Immature natural killer cell (primary cell): ENCODE data around the gene KCNJ13. TPM values are rescaled to one million over a fixed set of nuclear protein-coding genes. Genes with fewer than 3 reads are reported as not detected.
"Not testable (repeated sequence)": the region's sequence is repeated elsewhere in the genome, so short reads cannot be mapped to it uniquely, and the experiment has no call there.

ENCODE experiments used
- DNase-seq, 3 donors: peaks; one replicate each; pipeline ENCODE4 v3.0.0; 2022; ENCODE audit warnings: mixed read lengths in 1 of 3
- H3K27ac Mint-ChIP-seq, 6 donors: one replicate each; pipeline ENCODE4 v1.8.0; 2020; ENCODE audit warnings: mixed read lengths in 6 of 6, mild to moderate bottlenecking in 5 of 6, inconsistent platforms in 4 of 6, moderate library complexity in 3 of 6
- H3K27me3 Mint-ChIP-seq, 3 donors: one replicate each; pipeline ENCODE4 v1.8.0; 2020 to 2021; ENCODE audit warnings: low read depth in 3 of 3, mild to moderate bottlenecking in 3 of 3, mixed read lengths in 3 of 3, moderate library complexity in 3 of 3, inconsistent platforms in 1 of 3
- H3K36me3 Mint-ChIP-seq, 3 donors: one replicate each; pipeline ENCODE4 v1.8.0; 2020; ENCODE audit warnings: mixed read lengths in 3 of 3, inconsistent platforms in 2 of 3, mild to moderate bottlenecking in 2 of 3
- H3K4me1 Mint-ChIP-seq, 2 donors: one replicate each; pipeline ENCODE4 v1.8.0; 2020; ENCODE audit warnings: inconsistent platforms in 2 of 2, mild to moderate bottlenecking in 2 of 2, mixed read lengths in 2 of 2, moderate library complexity in 1 of 2
- H3K4me3 Mint-ChIP-seq, 5 donors: one replicate each; pipeline ENCODE4 v1.8.0; 2020; ENCODE audit warnings: mild to moderate bottlenecking in 5 of 5, mixed read lengths in 5 of 5, inconsistent platforms in 3 of 5, moderate library complexity in 3 of 5
- H3K9me3 Mint-ChIP-seq, 6 donors: one replicate each; pipeline ENCODE4 v1.8.0; 2020; ENCODE audit warnings: mild to moderate bottlenecking in 6 of 6, mixed read lengths in 6 of 6, inconsistent platforms in 4 of 6, moderate library complexity in 3 of 6
- polyA plus RNA-seq, 3 donors: library from polyadenylated mRNA; unstranded; fragments of 300-500 nt; fragmentation: Illumina TruSeq; gene quantifications; one replicate each; pipeline ENCODE4 v1.2.3, GENCODE V29; 2021

The KCNJ13 gene
- polyA plus RNA-seq, 3 donors from 2014 or later = 0.56 TPM; not detected in 2

DNA sequence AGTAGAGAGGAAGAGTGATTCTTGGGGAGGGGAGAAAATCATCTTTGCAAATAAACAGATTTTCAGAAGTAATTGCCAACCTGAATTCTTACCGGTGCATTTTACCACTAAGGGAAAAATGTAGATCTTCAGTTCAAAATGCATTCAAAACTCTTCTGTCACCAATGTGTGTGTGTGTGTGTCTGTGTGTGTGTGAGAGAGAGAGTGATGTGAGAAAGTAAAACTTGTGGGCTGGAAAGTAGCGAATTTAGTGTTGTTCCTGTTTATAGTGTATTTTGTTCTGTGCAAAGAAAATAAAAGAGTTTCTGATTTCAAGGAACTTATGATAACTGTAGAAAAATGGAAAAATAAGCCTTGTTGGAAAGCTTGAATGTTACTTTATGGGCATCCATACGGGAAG lies 27.0 kb downstream of the KCNJ13 start:
- H3K27me3 Mint-ChIP-seq = peaks cover 0 to 2% (median 0%) of the 10 kb centered on the region in 3 donors
- H3K9me3 Mint-ChIP-seq = no peaks in the 10 kb centered on the region
- no peak overlapping the region for H3K4me3 Mint-ChIP-seq
- DNase-seq = no peak
- peaks cover 18 to 33% (median 21%) of the 10 kb centered on the region in 3 donors for H3K36me3 Mint-ChIP-seq
- peaks cover 0 to 4% of the 10 kb centered on the region in 2 donors for H3K4me1 Mint-ChIP-seq
- peak overlapping the region in 2 of 6 donors; percentile 2 to 36 for H3K27ac Mint-ChIP-seq

DNA sequence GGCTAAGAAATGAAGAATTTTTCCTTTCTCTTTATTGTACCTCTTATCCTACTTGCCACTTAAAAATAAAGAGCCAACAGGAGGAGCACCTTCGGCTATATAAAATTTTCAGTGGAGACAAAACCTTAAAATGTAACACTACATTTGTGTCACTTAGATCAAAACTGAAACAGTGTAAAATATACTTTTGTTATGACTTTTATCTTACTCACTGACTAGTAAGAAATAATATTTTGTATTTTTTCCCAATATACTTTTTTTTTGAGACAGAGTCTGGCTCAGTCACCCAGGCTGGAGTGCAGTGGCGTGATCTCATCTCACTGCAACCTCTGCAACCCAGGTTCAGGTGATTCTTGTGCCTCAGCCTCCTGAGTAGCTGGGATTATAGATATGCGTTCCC lies 28.3 kb downstream of the KCNJ13 start:
- peak overlapping the region in 1 of 6 donors; percentile 43 for H3K27ac Mint-ChIP-seq
- peaks cover 0 to 2% (median 0%) of the 10 kb centered on the region in 3 donors for H3K27me3 Mint-ChIP-seq

DNA sequence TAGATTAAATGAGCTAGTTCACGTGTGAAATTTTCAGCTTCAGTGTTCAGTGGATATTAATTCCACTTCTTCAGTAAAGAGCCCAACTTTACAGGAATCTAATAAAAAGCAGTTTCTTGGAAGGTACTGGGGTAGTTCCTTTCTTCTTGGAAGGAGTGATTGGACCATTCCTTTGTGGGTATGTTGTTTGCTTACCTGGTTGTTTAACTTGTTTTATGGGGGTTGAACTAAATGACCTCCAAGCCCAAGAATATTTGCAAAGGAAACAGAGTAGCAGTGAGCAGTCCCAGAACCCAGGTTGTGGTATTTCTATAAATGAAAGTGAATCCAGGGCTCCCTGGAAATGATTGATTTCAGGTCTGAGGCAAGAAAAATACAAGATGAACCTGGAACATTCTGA lies 31.4 kb downstream of the KCNJ13 start:
- Mint-ChIP-seq H3K27me3 (peaks cover 0 to 2% (median 1%) of the 10 kb centered on the region in 3 donors), H3K4me3 (no peak overlapping the region), H3K27ac (no peak overlapping the region), H3K36me3 (peaks cover 7 to 19% (median 9%) of the 10 kb centered on the region in 3 donors), H3K9me3 (no peaks in the 10 kb centered on the region), H3K4me1 (peaks cover 15 to 24% of the 10 kb centered on the region in 2 donors)
- DNase-seq = no peak

More for the DNA sequence above, 28.3 kb downstream of the KCNJ13 start:
- Mint-ChIP-seq H3K9me3 (no peaks in the 10 kb centered on the region), H3K4me1 (peaks cover 0 to 4% of the 10 kb centered on the region in 2 donors), H3K36me3 (peaks cover 18 to 26% (median 21%) of the 10 kb centered on the region in 3 donors), H3K4me3 (no peak overlapping the region)
- DNase-seq = no peak

DNA sequence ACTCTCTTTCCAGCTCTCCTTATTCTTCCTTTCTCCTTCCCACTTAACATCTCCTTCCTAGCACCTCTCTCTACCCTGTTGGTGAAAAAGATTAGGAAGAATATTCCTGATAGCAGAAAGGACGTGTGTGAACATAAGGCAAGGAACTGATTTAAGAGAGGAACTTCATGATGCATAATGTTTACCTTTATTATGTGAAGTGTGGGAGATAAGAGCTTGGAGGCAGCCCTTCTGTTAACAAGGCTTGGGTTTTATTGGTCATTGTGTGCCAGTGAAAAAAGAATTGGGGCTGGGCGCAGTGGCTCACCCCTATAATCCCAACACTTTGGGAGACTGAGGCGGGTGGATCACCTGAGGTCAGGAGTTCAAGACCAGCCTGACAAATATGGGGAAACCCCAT lies 34.4 kb downstream of the KCNJ13 start:
- Mint-ChIP-seq H3K27ac (peak overlapping the region in 2 of 6 donors; percentile 27 to 46), H3K9me3 (no peaks in the 10 kb centered on the region), H3K36me3 (peaks cover 4 to 7% (median 4%) of the 10 kb centered on the region in 3 donors), H3K4me1 (peaks cover 15 to 27% of the 10 kb centered on the region in 2 donors), H3K27me3 (peaks cover 0 to 2% (median 1%) of the 10 kb centered on the region in 3 donors), H3K4me3 (no peak overlapping the region)
- no peak for DNase-seq

DNA sequence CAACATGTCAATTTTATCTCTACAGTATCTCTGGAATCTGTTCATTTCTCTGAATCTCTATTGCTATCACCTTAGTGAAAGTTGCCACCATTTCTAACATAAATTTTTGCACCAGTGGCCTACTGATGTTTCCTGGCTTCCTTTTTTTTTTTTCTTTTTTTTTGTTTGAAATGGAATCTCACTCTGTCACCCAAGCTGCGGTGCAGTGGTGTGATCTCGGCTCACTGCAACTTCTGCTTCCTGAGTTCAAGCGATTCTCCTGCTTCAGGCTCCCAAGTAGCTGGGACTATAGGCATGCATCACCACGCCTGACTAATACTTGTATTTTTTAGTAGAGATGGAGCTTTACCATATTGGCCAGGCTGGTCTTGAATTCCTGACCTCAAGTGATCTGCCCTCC lies 35.1 kb downstream of the KCNJ13 start:
- DNase-seq = peak in 1 of 3 donors; percentile 8
- H3K27ac Mint-ChIP-seq = peak overlapping the region in 2 of 6 donors; percentile 27 to 46
- peaks cover 0 to 2% (median 1%) of the 10 kb centered on the region in 3 donors for H3K27me3 Mint-ChIP-seq
- peak overlapping the region in 1 of 5 donors; percentile 2 for H3K4me3 Mint-ChIP-seq
- no peaks in the 10 kb centered on the region for H3K9me3 Mint-ChIP-seq
- peaks cover 15 to 27% of the 10 kb centered on the region in 2 donors for H3K4me1 Mint-ChIP-seq
- H3K36me3 Mint-ChIP-seq = peaks cover 4 to 8% (median 4%) of the 10 kb centered on the region in 3 donors

DNA sequence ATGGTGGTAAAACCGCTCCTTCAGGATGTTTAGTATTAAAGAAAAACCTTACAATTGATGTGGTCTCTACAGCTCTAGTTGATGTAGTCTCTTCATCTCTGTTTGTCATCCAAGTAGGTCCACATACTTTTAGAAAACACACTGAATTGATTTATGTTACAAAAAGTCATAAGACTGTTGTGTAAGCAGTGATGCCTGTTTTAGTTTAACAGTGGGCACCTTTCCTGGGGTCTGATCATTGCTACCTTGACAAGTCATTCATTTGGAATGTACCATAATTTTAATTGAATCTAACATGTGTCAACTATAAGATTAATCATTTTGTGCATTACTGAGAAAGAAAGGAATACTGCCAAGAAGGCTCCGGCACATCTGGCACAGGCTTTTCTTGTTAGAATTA lies 44.9 kb downstream of the KCNJ13 start:
- Mint-ChIP-seq H3K36me3 (peaks cover 11 to 36% (median 13%) of the 10 kb centered on the region in 3 donors), H3K4me1 (peaks cover 3 to 40% of the 10 kb centered on the region in 2 donors), H3K9me3 (no peaks in the 10 kb centered on the region), H3K4me3 (no peak overlapping the region), H3K27ac (peak overlapping the region in 3 of 6 donors; percentile 44 to 54 (median 46)), H3K27me3 (no peaks in the 10 kb centered on the region)
- no peak for DNase-seq

DNA sequence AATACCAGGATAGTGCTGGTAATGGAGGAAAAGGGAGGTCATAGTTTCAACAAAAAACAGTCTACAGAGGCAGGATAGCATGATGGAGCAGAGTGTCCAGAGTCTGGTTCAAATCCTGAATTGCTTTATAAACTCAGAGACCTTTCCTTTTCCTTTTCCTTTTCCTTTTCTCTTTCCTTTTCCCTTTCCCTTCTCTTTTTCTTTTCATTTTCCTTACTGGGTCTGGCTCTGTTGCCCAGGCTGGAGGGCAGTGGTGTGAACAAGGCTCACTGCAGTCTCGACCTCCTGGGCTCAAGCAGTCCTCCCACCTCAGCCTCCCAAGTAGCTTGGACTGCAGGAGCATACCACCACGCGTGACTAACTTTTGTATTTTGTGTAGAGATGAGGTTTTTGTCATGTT lies 47.6 kb downstream of the KCNJ13 start:
- H3K36me3 Mint-ChIP-seq = peaks cover 16 to 34% (median 22%) of the 10 kb centered on the region in 3 donors
- DNase-seq = no peak
- no peaks in the 10 kb centered on the region for H3K27me3 Mint-ChIP-seq
- H3K4me1 Mint-ChIP-seq = peaks cover 5 to 58% of the 10 kb centered on the region in 2 donors
- no peak overlapping the region for H3K4me3 Mint-ChIP-seq
- H3K27ac Mint-ChIP-seq = peak overlapping the region in 1 of 6 donors; percentile 41
- H3K9me3 Mint-ChIP-seq = no peaks in the 10 kb centered on the region

DNA sequence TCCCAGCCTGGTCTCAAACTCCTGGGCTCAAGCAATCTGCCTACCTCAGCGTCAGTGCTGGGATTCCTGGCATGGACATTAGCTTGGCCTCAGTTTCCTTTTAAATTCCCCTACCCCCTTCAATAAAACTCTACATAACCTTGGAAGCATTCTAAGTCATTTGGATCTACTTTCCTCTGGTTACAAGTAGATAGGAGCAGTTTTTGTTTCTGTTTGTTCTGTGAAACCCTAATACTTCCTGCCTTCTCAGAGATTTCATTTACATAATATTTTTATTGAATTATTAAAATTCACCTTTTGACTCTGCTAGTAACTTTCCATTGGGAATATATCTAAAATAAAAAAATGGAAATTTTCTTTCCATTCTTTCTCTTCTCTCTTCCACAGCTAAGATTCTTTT lies 53.3 kb downstream of the KCNJ13 start:
- Mint-ChIP-seq H3K27ac (peak overlapping the region; percentile 70 to 85 (median 82)), H3K36me3 (peaks cover 13 to 29% (median 14%) of the 10 kb centered on the region in 3 donors), H3K9me3 (no peaks in the 10 kb centered on the region), H3K4me3 (peak overlapping the region; percentile 28 to 70 (median 31)), H3K27me3 (no peaks in the 10 kb centered on the region), H3K4me1 (peaks cover 40 to 77% of the 10 kb centered on the region in 2 donors)
- no peak for DNase-seq

DNA sequence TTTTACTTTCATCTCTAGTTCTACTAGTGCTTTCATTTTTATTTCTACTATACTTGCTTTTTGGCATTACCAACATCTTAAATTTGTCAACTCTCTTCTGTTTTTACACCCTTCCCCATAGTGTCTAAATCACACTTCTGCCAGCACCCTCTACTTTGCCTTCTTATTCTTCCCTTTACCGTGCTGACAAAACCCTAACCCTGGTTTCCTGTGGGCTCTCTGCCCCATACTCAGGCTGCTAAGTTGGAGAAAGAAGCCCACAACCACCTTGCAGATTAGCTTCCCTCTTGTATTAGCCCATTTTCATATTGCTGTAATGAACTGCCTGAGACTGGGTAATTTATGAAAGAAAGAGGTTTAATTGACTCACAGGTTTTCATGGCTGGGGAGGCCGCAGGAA lies 54.5 kb downstream of the KCNJ13 start:
- peak; percentile 7 to 27 (median 8) for DNase-seq
- peaks cover 13 to 24% (median 13%) of the 10 kb centered on the region in 3 donors for H3K36me3 Mint-ChIP-seq
- H3K27me3 Mint-ChIP-seq = no peaks in the 10 kb centered on the region
- H3K4me1 Mint-ChIP-seq = peaks cover 48 to 76% of the 10 kb centered on the region in 2 donors
- peak overlapping the region; percentile 70 to 88 (median 84) for H3K27ac Mint-ChIP-seq
- no peaks in the 10 kb centered on the region for H3K9me3 Mint-ChIP-seq
- H3K4me3 Mint-ChIP-seq = peak overlapping the region; percentile 43 to 74 (median 54)

DNA sequence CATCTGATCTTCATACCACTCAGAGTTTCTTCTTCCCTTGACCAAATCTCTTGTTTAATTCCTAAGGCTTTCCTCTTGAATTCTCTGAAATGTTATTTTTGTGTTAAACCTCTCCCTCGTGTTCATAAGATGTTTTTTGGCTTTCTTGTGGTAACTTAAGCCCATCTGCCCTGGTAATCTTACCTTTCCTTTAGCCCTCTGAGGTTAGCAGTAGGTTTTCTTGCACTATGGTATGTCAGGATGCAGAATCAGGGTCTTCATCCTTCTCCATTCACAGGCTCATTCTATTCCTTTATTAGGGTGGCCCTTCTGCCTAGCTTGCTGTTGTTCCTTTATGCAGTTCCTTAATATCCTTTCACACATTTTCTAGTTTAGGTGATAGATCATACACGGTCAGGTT lies 55.1 kb downstream of the KCNJ13 start:
- peaks cover 13 to 24% (median 13%) of the 10 kb centered on the region in 3 donors for H3K36me3 Mint-ChIP-seq
- H3K27me3 Mint-ChIP-seq = no peaks in the 10 kb centered on the region
- no peaks in the 10 kb centered on the region for H3K9me3 Mint-ChIP-seq
- peaks cover 50 to 79% of the 10 kb centered on the region in 2 donors for H3K4me1 Mint-ChIP-seq
- DNase-seq = no peak
- peak overlapping the region; percentile 70 to 88 (median 84) for H3K27ac Mint-ChIP-seq
- peak overlapping the region; percentile 43 to 74 (median 54) for H3K4me3 Mint-ChIP-seq

DNA sequence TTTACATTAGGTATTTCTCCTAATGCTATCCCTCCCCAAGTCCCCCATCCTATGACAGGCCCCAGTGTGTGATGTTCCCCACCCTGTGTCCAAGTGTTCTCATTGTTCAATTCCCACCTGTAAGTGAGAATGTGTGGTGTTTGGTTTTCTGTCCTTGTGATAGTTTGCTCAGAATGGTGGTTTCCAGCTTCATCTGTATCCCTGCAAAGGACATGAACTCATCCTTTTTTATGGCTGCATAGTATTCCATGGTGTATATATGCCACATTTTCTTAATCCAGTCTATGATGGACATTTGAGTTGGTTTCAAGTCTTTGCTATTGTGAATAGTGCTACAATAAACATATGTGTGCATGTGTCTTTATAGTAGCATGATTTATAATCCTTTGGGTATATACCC lies 56.3 kb downstream of the KCNJ13 start:
- Mint-ChIP-seq H3K36me3 (peaks cover 5 to 18% (median 13%) of the 10 kb centered on the region in 3 donors), H3K4me1 (peaks cover 55 to 82% of the 10 kb centered on the region in 2 donors), H3K27ac (peak overlapping the region in 4 of 6 donors; percentile 5 to 71 (median 47))
- H3K4me3 Mint-ChIP-seq, H3K9me3 Mint-ChIP-seq, H3K27me3 Mint-ChIP-seq, DNase-seq: not testable (repeated sequence)

Other genes with a start within 250 kb of the KCNJ13 start
- not detected for gene CHRNG, start 236.9 kb downstream of the KCNJ13 start, polyA plus RNA-seq
- gene TIGD1, start 226.0 kb downstream of the KCNJ13 start, polyA plus RNA-seq = 1 to 10 TPM; 1.3 to 6.2 (median 2.7) TPM
- gene EIF4E2, start 225.9 kb downstream of the KCNJ13 start, polyA plus RNA-seq = 10 to 100 TPM; 60.5 to 82.0 (median 80.3) TPM
- gene EFHD1, start 143.0 kb downstream of the KCNJ13 start, polyA plus RNA-seq = under 1 TPM in 1 of 3 donors, not detected in 2; 0.71 TPM
- gene GIGYF2, start 79.2 kb downstream of the KCNJ13 start, polyA plus RNA-seq = 10 to 100 TPM in 2 of 3 donors, 1 to 10 TPM in 1; 7.8 to 41.3 (median 13.0) TPM
- not detected for gene SNORC, start 93.7 kb upstream of the KCNJ13 start, polyA plus RNA-seq
- gene NGEF, start 236.7 kb upstream of the KCNJ13 start, polyA plus RNA-seq = not detected